Measurements from ENCODE around the gene NDUFA5. TPM values are rescaled to one million over a fixed set of nuclear protein-coding genes. Genes with fewer than 3 reads are reported as not detected.

NDUFA5 gene
- total RNA-seq, 1 experiment from 2014 or later = 53.4 TPM

DNA sequence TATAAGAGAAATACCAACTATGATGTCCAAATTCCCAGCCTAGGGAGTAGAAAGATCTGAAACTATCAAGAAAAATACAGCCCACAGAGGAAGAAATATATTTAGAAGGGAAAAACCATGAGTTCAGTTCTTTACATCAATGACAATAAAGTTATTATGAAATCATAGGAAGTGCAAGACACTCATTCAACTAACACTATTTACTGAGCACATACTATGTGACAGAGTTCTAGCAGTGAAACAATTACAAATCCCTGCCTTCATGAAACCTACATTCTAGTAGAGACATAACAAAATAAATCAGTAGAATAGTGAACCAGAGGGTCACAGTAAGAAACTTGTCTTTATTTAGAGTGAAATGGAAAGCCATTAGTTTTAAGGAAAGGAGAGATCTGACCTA, 2.1 kb downstream of the NDUFA5 start:
- ATAC-seq = no peak
- ChIA-PET POLR2A (no interaction called here), CTCF (no interaction called here)
- no peaks in the 10 kb centered on the region for H3K9me3 ChIP-seq (ENCODE audit: control insufficient read depth, insufficient read depth, low read depth, low read length)
- DNase-seq (ENCODE audit: low read depth, low spot score) = no peak
- no TSS peak for BruUV-seq (replicated peaks)
- H3K36me3 ChIP-seq (ENCODE audit: control insufficient read depth, insufficient read depth, low read length) = peaks cover 7% of the 10 kb centered on the region
- H3K4me1 ChIP-seq (ENCODE audit: control insufficient read depth, insufficient read depth, low read length) = peaks cover 9% of the 10 kb centered on the region
- TF ChIP-seq SIN3A (IDR thresholded peaks at IDR 0.05; ENCODE audit: borderline replicate concordance, insufficient read depth, low read depth, low read length) = no peak
- TF ChIP-seq, protein P1, sequence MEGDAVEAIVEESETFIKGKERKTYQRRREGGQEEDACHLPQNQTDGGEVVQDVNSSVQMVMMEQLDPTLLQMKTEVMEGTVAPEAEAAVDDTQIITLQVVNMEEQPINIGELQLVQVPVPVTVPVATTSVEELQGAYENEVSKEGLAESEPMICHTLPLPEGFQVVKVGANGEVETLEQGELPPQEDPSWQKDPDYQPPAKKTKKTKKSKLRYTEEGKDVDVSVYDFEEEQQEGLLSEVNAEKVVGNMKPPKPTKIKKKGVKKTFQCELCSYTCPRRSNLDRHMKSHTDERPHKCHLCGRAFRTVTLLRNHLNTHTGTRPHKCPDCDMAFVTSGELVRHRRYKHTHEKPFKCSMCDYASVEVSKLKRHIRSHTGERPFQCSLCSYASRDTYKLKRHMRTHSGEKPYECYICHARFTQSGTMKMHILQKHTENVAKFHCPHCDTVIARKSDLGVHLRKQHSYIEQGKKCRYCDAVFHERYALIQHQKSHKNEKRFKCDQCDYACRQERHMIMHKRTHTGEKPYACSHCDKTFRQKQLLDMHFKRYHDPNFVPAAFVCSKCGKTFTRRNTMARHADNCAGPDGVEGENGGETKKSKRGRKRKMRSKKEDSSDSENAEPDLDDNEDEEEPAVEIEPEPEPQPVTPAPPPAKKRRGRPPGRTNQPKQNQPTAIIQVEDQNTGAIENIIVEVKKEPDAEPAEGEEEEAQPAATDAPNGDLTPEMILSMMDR (IDR thresholded peaks at IDR 0.05) = no peak
- TF ChIP-seq TCF7L2 (IDR thresholded peaks at IDR 0.05; ENCODE audit: low read depth, low read length) = no peak
- TF ChIP-seq, protein P2, sequence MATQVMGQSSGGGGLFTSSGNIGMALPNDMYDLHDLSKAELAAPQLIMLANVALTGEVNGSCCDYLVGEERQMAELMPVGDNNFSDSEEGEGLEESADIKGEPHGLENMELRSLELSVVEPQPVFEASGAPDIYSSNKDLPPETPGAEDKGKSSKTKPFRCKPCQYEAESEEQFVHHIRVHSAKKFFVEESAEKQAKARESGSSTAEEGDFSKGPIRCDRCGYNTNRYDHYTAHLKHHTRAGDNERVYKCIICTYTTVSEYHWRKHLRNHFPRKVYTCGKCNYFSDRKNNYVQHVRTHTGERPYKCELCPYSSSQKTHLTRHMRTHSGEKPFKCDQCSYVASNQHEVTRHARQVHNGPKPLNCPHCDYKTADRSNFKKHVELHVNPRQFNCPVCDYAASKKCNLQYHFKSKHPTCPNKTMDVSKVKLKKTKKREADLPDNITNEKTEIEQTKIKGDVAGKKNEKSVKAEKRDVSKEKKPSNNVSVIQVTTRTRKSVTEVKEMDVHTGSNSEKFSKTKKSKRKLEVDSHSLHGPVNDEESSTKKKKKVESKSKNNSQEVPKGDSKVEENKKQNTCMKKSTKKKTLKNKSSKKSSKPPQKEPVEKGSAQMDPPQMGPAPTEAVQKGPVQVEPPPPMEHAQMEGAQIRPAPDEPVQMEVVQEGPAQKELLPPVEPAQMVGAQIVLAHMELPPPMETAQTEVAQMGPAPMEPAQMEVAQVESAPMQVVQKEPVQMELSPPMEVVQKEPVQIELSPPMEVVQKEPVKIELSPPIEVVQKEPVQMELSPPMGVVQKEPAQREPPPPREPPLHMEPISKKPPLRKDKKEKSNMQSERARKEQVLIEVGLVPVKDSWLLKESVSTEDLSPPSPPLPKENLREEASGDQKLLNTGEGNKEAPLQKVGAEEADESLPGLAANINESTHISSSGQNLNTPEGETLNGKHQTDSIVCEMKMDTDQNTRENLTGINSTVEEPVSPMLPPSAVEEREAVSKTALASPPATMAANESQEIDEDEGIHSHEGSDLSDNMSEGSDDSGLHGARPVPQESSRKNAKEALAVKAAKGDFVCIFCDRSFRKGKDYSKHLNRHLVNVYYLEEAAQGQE (IDR thresholded peaks at IDR 0.05; ENCODE audit: insufficient read depth in 1 of 2, low read depth in 2 of 2, low read length in 1 of 2) = no peak
- no peak for TF ChIP-seq POLR2AphosphoS5 (IDR thresholded peaks at IDR 0.05; ENCODE audit: low read depth, low read length)
- intact Hi-C loops (cut with micrococcal nuclease; ENCODE audit: unreplicated experiment) (no loop called here), in situ Hi-C loops (cut with HindIII; ENCODE audit: low pct_unique_long_range_greater_than_20kb, low sequenced_read_pairs) (no loop called here)
- no peak overlapping the region for H3K27ac ChIP-seq (ENCODE audit: low read length)
- H3K4me3 ChIP-seq (ENCODE audit: low read depth in 2 of 2, low read length in 2 of 2) = no peak overlapping the region
- no peaks in the 10 kb centered on the region for H3K27me3 ChIP-seq (ENCODE audit: control insufficient read depth, insufficient read depth, low read length)

DNA sequence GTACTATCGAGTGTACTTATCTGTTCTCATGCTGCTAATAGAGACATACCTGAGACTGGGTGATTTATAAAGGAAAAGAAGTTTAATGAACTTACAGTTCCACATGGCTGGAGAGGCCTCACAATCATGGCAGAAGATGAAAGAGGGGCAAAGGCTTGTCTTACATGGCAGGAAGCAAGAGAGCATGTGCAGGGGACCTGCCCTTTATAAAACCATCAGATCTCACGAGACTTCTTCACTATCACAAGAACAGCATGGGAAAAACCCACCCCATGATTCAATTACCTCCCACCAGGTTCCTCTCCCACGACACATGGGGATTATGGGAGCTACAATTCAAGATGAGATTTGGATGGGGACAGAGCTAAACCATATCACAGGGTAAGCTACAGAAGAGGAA, 4.5 kb downstream of the NDUFA5 start:
- no TSS peak for BruUV-seq (replicated peaks)
- ATAC-seq (no peak), DNase-seq (ENCODE audit: low read depth, low spot score) (no peak)
- in situ Hi-C loops (cut with HindIII; ENCODE audit: low pct_unique_long_range_greater_than_20kb, low sequenced_read_pairs) (no loop called here), intact Hi-C loops (cut with micrococcal nuclease; ENCODE audit: unreplicated experiment) (no loop called here)
- CTCF ChIA-PET = no interaction called here
- POLR2A ChIA-PET = no interaction called here
- peaks cover 13% of the 10 kb centered on the region for H3K36me3 ChIP-seq (ENCODE audit: control insufficient read depth, insufficient read depth, low read length)
- no peak overlapping the region for H3K4me3 ChIP-seq (ENCODE audit: low read depth in 2 of 2, low read length in 2 of 2)
- TF ChIP-seq, protein P1 (IDR thresholded peaks at IDR 0.05) = no peak
- TF ChIP-seq, protein P2 (IDR thresholded peaks at IDR 0.05; ENCODE audit: insufficient read depth in 1 of 2, low read depth in 2 of 2, low read length in 1 of 2) = no peak
- TF ChIP-seq POLR2AphosphoS5 (IDR thresholded peaks at IDR 0.05; ENCODE audit: low read depth, low read length) (no peak), SIN3A (IDR thresholded peaks at IDR 0.05; ENCODE audit: borderline replicate concordance, insufficient read depth, low read depth, low read length) (no peak), TCF7L2 (IDR thresholded peaks at IDR 0.05; ENCODE audit: low read depth, low read length) (no peak)
- H3K27me3 ChIP-seq (ENCODE audit: control insufficient read depth, insufficient read depth, low read length) = no peaks in the 10 kb centered on the region
- H3K4me1 ChIP-seq (ENCODE audit: control insufficient read depth, insufficient read depth, low read length) = peaks cover 9% of the 10 kb centered on the region
- no peak overlapping the region for H3K27ac ChIP-seq (ENCODE audit: low read length)
- H3K9me3 ChIP-seq (ENCODE audit: control insufficient read depth, insufficient read depth, low read depth, low read length) = no peaks in the 10 kb centered on the region

Measured in Panc1 (cell line).